HG03571 (cell line): ENCODE measurements around the gene MYADM.

ENCODE experiments used
- ATAC-seq: cut with Tn5 transposase; IDR thresholded peaks from one replicate; pipeline ENCODE4 v1.9.1; 2021; ENCODE audit not compliant: unreplicated experiment

MYADM gene

DNA sequence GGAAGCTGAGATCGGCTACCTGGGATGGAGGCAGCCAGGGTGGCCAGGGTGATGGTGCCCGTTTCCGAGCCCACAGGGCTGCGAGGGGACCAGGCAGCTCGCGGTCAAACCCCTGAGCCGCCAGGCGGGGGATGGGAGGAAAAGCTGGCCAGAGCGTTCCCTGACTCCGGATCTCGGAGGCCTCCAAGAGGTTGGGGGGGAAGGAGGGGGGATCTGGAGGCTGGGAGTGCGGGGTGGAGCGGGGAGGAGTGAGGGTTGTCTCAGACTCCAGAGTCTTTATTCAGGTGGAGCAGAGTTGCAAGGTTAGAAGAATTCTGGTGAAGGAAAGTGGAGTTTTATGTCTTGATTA lies 42.5 kb downstream of the MYADM start:
- no peak for ATAC-seq

DNA sequence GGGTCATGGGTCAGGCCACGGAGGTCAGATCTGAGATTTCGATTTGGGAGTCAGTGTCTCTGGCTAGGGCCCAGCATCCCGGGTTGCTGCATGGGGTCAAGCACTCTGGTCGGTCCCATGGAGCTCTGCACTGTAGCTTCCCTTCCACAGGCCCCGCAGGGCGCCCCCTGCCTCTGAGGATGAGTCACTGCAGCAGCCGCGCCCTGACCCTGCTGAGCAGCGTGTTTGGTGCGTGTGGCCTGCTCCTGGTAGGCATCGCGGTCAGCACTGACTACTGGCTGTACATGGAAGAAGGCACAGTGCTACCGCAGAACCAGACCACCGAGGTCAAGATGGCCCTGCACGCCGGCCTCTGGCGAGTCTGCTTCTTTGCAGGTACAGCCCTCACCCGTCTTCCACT lies 45.0 kb downstream of the MYADM start:
- no peak for ATAC-seq

DNA sequence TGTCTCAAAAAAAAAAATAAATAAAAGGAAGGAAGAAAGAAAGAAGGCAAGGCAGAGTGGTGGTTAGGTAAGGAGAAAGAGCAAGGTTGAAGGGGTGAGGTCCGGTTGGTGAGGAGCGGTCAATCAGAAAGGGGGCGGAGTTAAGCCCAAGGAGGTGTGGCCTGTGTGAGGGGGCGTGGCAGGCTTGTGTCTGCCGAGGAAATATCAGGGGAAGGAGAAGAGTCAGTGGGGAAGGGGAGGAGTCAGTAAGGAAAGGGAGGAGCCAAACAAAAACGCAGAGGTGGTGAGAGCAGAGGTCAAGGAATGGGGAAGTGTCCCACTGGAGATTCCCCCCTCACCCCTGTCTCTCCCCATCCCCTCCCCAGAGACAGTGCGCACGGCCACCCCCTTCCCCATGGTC lies 47.3 kb downstream of the MYADM start:
- no peak for ATAC-seq

DNA sequence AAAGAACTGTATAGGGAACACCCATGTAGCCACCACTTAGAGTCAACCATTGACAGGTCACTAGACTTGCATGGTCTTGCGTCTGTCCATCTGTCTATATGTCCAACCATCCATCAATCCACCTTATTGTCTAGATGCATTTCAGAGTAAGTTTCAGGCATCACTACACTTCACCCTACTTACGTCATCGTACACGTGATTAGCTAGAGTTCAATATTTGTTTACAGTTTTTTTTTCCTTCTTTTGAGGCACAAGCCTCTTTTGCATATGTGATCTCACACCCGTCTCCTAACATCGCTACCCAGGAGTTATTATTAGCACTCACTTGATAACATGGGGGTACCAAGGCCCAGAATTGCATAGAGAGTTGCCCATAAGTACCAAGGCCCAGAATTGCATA lies 48.3 kb downstream of the MYADM start:
- ATAC-seq = no peak

DNA sequence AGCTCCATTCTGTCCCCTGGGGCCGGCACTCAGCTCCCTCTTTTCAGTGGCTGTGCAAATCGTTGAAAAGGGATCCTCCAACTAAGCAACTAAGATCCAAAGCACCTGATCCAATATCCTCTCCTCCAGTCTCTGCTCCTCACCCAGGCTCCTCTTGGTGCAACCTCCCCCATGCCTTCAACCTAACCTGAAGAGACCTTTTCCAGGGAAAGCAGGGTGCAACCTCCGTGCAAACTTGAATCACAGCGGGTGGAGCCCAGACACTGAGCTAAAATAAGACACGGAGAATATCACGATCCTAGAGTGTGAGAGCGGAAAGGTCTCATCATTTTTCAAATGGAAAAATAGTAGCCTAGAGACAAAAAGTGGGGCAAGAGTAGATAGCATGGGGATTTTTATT lies 49.7 kb downstream of the MYADM start:
- no peak for ATAC-seq
